ENCODE results near the gene TUBB8.

GRCh38 chr10:89248-89647 is 40.2 kb upstream of the TUBB8 start:
- TF ChIP-seq EP300 (IDR thresholded peaks at IDR 0.05) (no peak), CTCF (IDR thresholded peaks at IDR 0.05) (no peak)

Data from upper lobe of left lung (tissue), 4 donors.